Measurements from ENCODE around the gene KICS2. TPM values are rescaled to one million over a fixed set of nuclear protein-coding genes. Genes with fewer than 3 reads are reported as not detected.
A peak's percentile ranks its signal among the peaks of the same experiment; 100 is the strongest.

The KICS2 gene
- 10 to 100 TPM in 1 of 4 donors, 1 to 10 TPM in 3; 1.6 to 21.3 (median 9.6) TPM for total RNA-seq

- TF ChIP-seq POLR2A (IDR thresholded peaks at IDR 0.05) (peak; percentile 67 to 84), CTCF (IDR thresholded peaks at IDR 0.05) (peak in 2 of 6 experiments; percentile 5 to 11)
- Histone ChIP-seq H3K27ac (peak within 1 kb of the TSS; percentile 86 to 92 (median 88)), H3K27me3 (no peaks in the 10 kb centered on the region), H3K9me3 (no peaks in the 10 kb centered on the region), H3K36me3 (no peaks in the 10 kb centered on the region), H3K4me1 (peaks cover 0 to 7% (median 0%) of the 10 kb centered on the region in 4 donors), H3K4me3 (peak within 1 kb of the TSS; percentile 61 to 84 (median 78))
- DNase-seq = peak; percentile 91 to 97 (median 96)
Observed at GRCh38 chr12:64222009-64222765, at the start of gene KICS2. KICS2 (minus strand) TSS chr12:64222296; CDS start chr12:64222237, 59 bp downstream.

GRCh38 chr12:64270411-64270810, 48.3 kb upstream of the KICS2 start:
- H3K4me1 ChIP-seq = no peaks in the 10 kb centered on the region
- TF ChIP-seq CTCF (IDR thresholded peaks at IDR 0.05) (no peak), POLR2A (IDR thresholded peaks at IDR 0.05) (no peak)
- no peaks in the 10 kb centered on the region for H3K9me3 ChIP-seq
- H3K4me3 ChIP-seq = no peak overlapping the region
- no peaks in the 10 kb centered on the region for H3K36me3 ChIP-seq
- H3K27me3 ChIP-seq = no peaks in the 10 kb centered on the region
- H3K27ac ChIP-seq = no peak overlapping the region
- no peak for DNase-seq

- no peak for DNase-seq
- Histone ChIP-seq H3K27me3 (no peaks in the 10 kb centered on the region), H3K36me3 (no peaks in the 10 kb centered on the region), H3K4me3 (no peak overlapping the region), H3K27ac (no peak overlapping the region), H3K4me1 (no peaks in the 10 kb centered on the region), H3K9me3 (no peaks in the 10 kb centered on the region)
- TF ChIP-seq CTCF (IDR thresholded peaks at IDR 0.05) (no peak), POLR2A (IDR thresholded peaks at IDR 0.05) (no peak)
Observed at GRCh38 chr12:64269161-64269560, 47.1 kb upstream of the KICS2 start.

- Histone ChIP-seq H3K27me3 (no peaks in the 10 kb centered on the region), H3K27ac (no peak overlapping the region), H3K4me3 (no peak overlapping the region), H3K36me3 (no peaks in the 10 kb centered on the region), H3K4me1 (no peaks in the 10 kb centered on the region), H3K9me3 (no peaks in the 10 kb centered on the region)
- TF ChIP-seq POLR2A (IDR thresholded peaks at IDR 0.05) (no peak), CTCF (IDR thresholded peaks at IDR 0.05) (no peak)
- no peak for DNase-seq
Observed at GRCh38 chr12:64268409-64268808, 46.3 kb upstream of the KICS2 start.

- Histone ChIP-seq H3K4me1 (no peaks in the 10 kb centered on the region), H3K27me3 (no peaks in the 10 kb centered on the region), H3K36me3 (no peaks in the 10 kb centered on the region), H3K4me3 (no peak overlapping the region), H3K27ac (no peak overlapping the region), H3K9me3 (no peaks in the 10 kb centered on the region)
- no peak for DNase-seq
- TF ChIP-seq CTCF (IDR thresholded peaks at IDR 0.05) = no peak
Observed at GRCh38 chr12:64265839-64266238, 43.7 kb upstream of the KICS2 start.

Measured in Peyer's patch (tissue), 4 donors.